Measurements from ENCODE around the gene ADCY2.

The ADCY2 gene

GRCh38 chr5:7714119-7714518 is 318.2 kb downstream of the ADCY2 start:
- POLR2A ChIA-PET = interaction anchor here (0.6 to 0.7 kb wide), 2 partner anchors 9 to 11 kb away, joined by 3 to 6 read pairs; no protein-coding TSS in a partner anchor
- H3K4me3 ChIP-seq (ENCODE audit: low read depth, low read length) = no peak overlapping the region
- TF ChIP-seq ZNF211 (tag by site-specific recombination; IDR thresholded peaks at IDR 0.05; ENCODE audit: low read depth) (no peak), ZNF623 (tag by site-specific recombination; IDR thresholded peaks at IDR 0.05) (no peak), ZNF433 (tag by site-specific recombination; IDR thresholded peaks at IDR 0.05; ENCODE audit: low read depth) (no peak), ZNF600 (tag by site-specific recombination; IDR thresholded peaks at IDR 0.05) (no peak), ZNF626 (tag by site-specific recombination; IDR thresholded peaks at IDR 0.05) (no peak), ZNF202 (tag by site-specific recombination; IDR thresholded peaks at IDR 0.05; ENCODE audit: borderline replicate concordance) (no peak), CTCF (tag by site-specific recombination; IDR thresholded peaks at IDR 0.05) (no peak), ZNF768 (tag by site-specific recombination; IDR thresholded peaks at IDR 0.05) (no peak), ZNF473 (tag by site-specific recombination; IDR thresholded peaks at IDR 0.05) (no peak), ZNF830 (tag by site-specific recombination; IDR thresholded peaks at IDR 0.05; ENCODE audit: low read depth) (no peak), ZFP41 (tag by site-specific recombination; IDR thresholded peaks at IDR 0.05; ENCODE audit: borderline replicate concordance) (no peak)
- no peaks in the 10 kb centered on the region for H3K9me3 ChIP-seq (ENCODE audit: control insufficient read depth, insufficient read depth, low read depth, low read length)
- CTCF ChIA-PET = interaction anchor here (0.8 to 3.2 kb wide), 3 partner anchors 31 to 41 kb away, joined by 3 to 11 read pairs (median 4); no protein-coding TSS in a partner anchor
- H3K27ac ChIP-seq (ENCODE audit: extremely low read depth, low read depth, low read length) = no peak overlapping the region
- no peaks in the 10 kb centered on the region for H3K36me3 ChIP-seq (ENCODE audit: control insufficient read depth in 2 of 2, insufficient read depth in 1 of 2, low read length in 2 of 2)
- no peaks in the 10 kb centered on the region for H3K4me1 ChIP-seq (ENCODE audit: control insufficient read depth, insufficient read depth, low read length)

- no peaks in the 10 kb centered on the region for H3K36me3 ChIP-seq (ENCODE audit: control insufficient read depth in 2 of 2, insufficient read depth in 1 of 2, low read length in 2 of 2)
- no peaks in the 10 kb centered on the region for H3K9me3 ChIP-seq (ENCODE audit: control insufficient read depth, insufficient read depth, low read depth, low read length)
- CTCF ChIA-PET = no interaction called here
- no peak overlapping the region for H3K27ac ChIP-seq (ENCODE audit: extremely low read depth, low read depth, low read length)
- no peak overlapping the region for H3K4me3 ChIP-seq (ENCODE audit: low read depth, low read length)
- no peaks in the 10 kb centered on the region for H3K4me1 ChIP-seq (ENCODE audit: control insufficient read depth, insufficient read depth, low read length)
- POLR2A ChIA-PET = interaction anchor here (0.6 kb wide), 1 partner anchor 8 kb away, joined by 6 read pairs; no protein-coding TSS in a partner anchor
- TF ChIP-seq ZNF10 (tag by site-specific recombination; IDR thresholded peaks at IDR 0.05) (no peak), ZNF37A (tag by site-specific recombination; IDR thresholded peaks at IDR 0.05) (no peak), ZNF148 (tag by site-specific recombination; IDR thresholded peaks at IDR 0.05; ENCODE audit: borderline replicate concordance) (no peak)
Observed at GRCh38 chr5:7714697-7715096, 318.8 kb downstream of the ADCY2 start.

- no peak overlapping the region for H3K4me3 ChIP-seq (ENCODE audit: low read depth, low read length)
- H3K9me3 ChIP-seq (ENCODE audit: control insufficient read depth, insufficient read depth, low read depth, low read length) = no peaks in the 10 kb centered on the region
- no peaks in the 10 kb centered on the region for H3K36me3 ChIP-seq (ENCODE audit: control insufficient read depth in 2 of 2, insufficient read depth in 1 of 2, low read length in 2 of 2)
- TF ChIP-seq ZNF174 (tag by site-specific recombination; IDR thresholded peaks at IDR 0.05) (no peak), ZBTB48 (tag by site-specific recombination; IDR thresholded peaks at IDR 0.05) (no peak), ZNF768 (tag by site-specific recombination; IDR thresholded peaks at IDR 0.05) (no peak), ZIC2 (tag by site-specific recombination; IDR thresholded peaks at IDR 0.05) (no peak; the same call in 1 of the 2 replicates), ZFHX2 (tag by site-specific recombination; conservative IDR thresholded peaks at IDR 0.05) (no peak), ZNF433 (tag by site-specific recombination; IDR thresholded peaks at IDR 0.05; ENCODE audit: low read depth) (no peak), YY1 (tag by site-specific recombination; IDR thresholded peaks at IDR 0.05) (no peak), EGR2 (tag by site-specific recombination; IDR thresholded peaks at IDR 0.05; ENCODE audit: low read depth) (no peak), SP2 (tag by site-specific recombination; IDR thresholded peaks at IDR 0.05) (no peak), GLI2 (tag by site-specific recombination; IDR thresholded peaks at IDR 0.05; ENCODE audit: borderline replicate concordance, low read depth) (no peak)
- CTCF ChIA-PET = no interaction called here
- H3K4me1 ChIP-seq (ENCODE audit: control insufficient read depth, insufficient read depth, low read length) = no peaks in the 10 kb centered on the region
- no peak overlapping the region for H3K27ac ChIP-seq (ENCODE audit: extremely low read depth, low read depth, low read length)
- POLR2A ChIA-PET = no interaction called here
Observed at GRCh38 chr5:7717691-7718090, 321.8 kb downstream of the ADCY2 start.

All from HEK293 (cell line).